DMS53 treated with DMSO at 0.1 percent for 48 hours (cell line): ENCODE measurements around the gene ANK2.
A peak's percentile ranks its signal among the peaks of the same experiment; 100 is the strongest.
"Not testable (repeated sequence)": the region's sequence is repeated elsewhere in the genome, so short reads cannot be mapped to it uniquely, and the experiment has no call there.

ENCODE experiments used
- DNase-seq: peaks from one replicate; lab custom pipeline; 2025; ENCODE audit not compliant: unreplicated experiment; lab: John Stamatoyannopoulos, UW

The ANK2 gene

DNA sequence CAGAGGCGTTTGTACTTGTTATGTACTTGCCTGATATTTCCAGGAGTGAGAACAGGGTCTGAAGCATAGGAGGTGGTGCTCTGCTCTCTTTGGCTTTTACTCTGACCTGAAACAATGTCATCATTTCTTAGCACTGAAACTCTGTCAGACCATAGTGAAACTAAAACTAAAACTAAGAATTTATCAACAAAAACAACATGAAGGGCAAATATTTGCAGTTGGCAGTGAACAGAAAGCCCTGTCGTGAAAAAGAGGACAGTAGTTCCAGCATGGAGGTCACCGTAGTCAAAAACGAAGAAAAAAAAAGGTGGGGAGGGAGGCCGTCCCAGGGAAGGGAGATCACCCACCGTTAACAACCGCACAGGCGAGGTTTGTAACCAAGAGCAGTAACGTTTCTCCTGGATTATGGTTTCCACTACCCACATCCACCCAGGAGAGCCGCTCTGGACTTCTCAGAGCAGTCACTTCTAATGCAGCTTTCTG lies 97.5 kb downstream of the ANK2 start:
- DNase-seq, result peak; percentile 18

DNA sequence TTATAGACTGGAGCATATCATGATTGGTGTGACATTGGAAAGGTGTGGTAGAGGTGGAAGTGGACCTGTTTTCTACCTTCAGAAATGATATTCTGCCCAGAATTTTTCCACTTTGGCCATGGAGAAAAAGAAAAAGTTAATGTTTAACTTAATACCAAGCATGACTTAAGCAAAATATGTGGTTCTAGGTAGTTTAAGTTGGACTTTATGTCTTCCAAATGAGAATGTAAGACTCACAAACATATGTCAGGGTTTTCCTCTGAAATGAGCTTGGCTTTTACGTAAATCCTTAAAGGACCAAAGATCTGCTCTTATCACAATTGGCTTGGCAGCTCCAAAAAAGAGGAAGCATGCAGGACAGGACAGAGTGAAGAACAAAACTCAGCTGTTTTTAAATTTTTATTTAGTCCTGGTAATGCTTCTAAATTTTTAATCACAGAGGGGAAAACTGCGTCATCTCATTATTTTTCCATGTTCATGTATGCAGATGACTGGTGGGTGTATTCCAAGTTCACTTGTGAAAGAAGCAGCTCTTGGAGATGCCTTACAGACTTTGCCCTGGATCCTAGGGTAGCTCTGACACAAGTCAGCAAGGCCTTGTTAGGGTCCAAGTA lies 98.2 kb downstream of the ANK2 start:
- DNase-seq, result peak; percentile 22

DNA sequence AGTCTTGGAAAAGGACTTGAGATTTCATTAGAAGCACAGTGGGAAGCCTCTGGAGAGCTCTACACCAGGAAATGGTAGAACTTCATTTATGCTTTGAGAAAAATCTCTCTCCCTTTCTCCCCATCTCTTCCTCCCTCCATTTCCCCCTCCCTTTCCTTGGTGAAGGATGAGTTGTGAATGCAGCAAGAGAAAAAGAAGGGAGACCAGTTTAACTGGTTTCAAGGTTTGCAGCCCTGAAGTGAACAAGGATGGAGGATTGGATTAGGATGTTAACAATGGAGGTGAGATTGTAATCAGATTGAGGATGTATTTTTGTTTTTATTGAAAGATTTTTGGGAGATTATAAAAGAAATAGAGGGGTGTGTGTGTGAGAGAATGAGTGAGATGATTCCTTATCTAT lies 99.5 kb downstream of the ANK2 start:
- peak; percentile 58 for DNase-seq

DNA sequence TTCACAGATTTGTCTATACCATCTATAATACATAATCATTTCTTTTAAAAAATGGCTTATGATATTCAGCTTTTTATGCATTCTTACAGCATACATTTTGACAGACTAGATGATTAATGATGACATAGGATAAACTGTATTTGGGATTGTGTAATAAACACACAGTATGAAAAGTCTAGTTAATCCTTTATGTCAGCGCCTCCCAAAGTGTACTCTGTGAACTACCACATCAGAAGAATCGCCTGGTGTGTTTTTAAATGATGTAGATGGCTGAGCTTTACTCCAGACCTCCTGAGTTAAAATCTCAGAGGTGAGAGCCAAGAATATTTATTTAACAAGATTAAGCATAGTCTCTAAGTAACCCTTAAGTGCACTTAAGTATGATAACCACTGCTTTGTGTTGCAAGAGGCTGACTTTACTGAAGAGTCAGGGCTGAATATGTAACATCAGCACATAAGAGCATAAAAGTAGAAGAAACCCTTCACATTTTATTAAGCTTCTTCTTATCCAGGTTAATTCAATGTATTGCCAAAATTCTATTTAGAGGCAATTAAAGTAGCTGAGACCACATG lies 104.2 kb downstream of the ANK2 start:
- DNase-seq, result peak; percentile 19

- no peak for DNase-seq
Observed at GRCh38 chr4:113154281-113154680, 104.8 kb downstream of the ANK2 start.

- DNase-seq, result no peak
Observed at GRCh38 chr4:113157086-113157857, 107.8 kb downstream of the ANK2 start.

GRCh38 chr4:113159942-113160545 lies 110.6 kb downstream of the ANK2 start:
- DNase-seq, result no peak

- no peak for DNase-seq
Observed at GRCh38 chr4:113160548-113160947, 111.1 kb downstream of the ANK2 start.

DNA sequence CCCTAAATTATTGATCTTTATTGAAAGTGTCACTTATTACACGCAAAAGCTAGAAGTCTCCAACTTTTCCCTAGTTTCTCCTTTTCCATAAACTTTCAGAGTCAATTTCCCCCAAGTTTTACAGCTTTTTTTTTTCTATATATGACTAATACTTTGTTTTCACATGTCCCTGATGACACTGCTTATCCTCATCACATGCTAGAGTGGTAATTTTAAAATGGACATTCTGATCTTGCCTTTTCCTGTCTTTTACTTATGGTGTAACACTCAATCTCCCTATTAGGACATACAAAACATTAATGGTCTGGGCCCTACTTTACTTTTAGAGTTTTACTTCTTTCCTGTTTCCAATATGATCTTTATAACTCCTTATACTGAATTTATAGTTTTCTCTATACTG lies 112.6 kb downstream of the ANK2 start:
- DNase-seq, result no peak

GRCh38 chr4:113169368-113169767 lies 119.9 kb downstream of the ANK2 start:
- no peak for DNase-seq

DNA sequence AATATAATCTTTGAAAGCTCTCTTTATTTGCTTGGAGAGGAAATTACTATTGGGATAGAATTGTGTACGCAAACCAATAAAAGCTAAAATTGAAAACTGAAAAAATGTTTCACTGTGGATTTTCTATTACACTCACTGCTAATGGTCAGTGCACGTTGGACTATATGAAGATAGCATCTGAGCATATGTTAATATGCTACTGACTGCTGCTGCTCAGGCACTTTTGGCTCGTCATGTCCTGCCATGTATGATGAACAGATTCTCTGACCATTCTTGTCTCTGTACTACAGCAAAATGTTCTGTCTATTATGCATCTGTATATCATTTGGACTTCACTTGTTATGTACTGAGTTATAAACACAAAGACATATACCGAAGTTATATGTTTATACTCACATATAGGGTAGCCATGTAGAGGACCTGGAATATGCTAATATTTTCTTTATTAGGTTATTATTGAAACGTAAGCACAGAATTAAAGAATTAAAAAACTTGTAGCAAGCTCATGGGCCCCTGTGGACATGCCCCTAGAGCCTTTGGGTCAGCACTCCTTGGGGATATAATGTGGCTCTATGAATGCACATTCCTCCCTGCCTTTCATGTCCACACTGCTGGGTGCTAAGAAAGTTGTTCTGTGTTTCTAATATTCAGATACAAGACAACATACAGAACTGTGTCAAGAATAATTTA lies 120.8 kb downstream of the ANK2 start:
- no peak for DNase-seq

- DNase-seq, result no peak
Observed at GRCh38 chr4:113170805-113171468, 121.5 kb downstream of the ANK2 start.

DNA sequence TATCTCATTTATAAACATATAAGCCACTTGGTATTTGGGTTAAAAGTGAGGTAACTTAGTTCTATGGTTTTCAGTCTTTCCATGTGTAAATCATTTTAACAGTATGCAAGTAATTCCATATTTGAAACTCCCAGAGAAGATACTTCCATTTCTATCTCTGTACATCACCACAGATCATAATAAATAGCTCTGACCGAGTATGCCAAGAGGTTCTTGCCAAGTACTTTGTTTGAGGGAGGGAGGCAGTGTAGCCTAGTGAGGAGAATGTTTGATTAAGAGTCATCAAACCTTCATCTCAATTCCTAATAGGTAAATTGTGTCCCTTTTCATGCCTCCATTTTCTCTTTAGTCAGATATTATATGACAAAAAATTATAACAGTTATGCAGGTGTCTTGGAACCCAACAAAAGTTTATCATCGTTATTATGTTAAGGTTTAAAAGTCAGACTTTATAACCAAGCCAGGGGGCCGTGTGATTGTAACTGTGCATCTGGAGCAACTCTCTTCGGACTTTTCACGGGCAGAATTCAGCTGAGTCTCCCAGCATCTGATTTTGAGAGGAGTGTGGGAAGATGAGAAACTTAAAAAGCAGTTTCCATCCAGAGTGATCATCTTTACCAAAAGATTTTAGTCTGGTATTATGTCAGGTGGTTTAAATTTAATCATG lies 123.8 kb downstream of the ANK2 start:
- no peak for DNase-seq

DNA sequence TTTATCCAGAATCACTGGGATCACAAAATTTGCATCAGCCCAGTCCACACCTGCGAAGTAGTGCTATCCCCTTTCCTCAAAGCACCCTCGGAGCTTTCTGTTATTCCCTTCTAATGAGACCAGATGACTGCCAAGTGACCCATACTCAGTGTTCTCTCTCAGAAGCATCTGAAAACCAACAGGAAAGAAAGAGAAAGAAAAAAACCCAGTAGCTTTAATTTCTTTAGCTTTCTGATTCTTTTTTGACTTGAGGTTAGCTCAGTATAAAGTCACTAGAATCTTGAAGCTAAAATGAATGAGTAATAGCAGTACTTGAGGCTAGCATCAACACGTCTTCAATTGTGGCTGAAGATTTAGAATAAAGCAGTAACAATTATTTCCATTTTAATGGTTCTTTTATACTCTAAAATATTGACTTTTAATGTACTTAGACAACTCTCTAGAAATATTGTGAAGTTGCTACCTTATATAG lies 124.4 kb downstream of the ANK2 start:
- DNase-seq, result no peak

DNA sequence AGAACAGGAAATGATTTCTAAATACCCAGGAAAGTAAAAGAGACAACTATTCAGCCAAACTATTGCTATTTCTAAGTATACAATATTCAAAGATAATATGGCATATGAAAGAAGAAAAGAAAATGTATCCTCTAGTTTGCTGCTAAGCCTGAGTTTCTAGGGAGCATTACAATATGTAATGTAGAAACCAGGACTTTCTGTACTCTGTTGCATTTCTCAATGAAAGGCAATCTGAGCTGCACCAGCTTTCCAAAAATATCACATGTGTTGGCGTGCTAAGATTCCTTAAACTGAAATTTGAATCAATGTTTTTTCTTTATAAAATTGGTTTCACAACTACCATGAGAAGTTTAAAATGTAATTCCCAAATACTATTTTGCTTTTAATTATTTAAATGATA lies 129.6 kb downstream of the ANK2 start:
- no peak for DNase-seq

- no peak for DNase-seq
Observed at GRCh38 chr4:113179996-113180395, 130.5 kb downstream of the ANK2 start.

- DNase-seq, result peak; percentile 34
Observed at GRCh38 chr4:113181289-113182007, 132.0 kb downstream of the ANK2 start.

- DNase-seq, result no peak
Observed at GRCh38 chr4:113183032-113183605, 133.7 kb downstream of the ANK2 start.

DNA sequence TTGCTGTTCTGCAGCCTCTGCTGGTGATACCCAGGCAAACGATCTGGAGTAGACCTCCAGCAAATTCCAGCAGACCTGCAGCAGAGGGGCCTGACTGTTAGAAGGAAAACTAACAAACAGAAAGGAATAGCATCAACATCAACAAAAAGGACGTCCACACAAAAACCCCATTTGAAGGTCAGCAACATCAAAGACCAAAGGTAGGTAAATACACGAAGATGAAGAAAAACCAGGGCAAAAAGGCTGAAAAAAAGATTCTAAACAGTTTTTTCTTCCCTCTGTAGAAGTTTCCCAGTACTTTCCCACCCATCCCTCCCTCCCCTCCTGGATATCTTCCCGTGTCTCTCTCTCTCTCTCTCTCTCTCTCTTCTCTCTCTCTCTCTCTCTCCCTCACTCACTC lies 136.8 kb downstream of the ANK2 start:
- DNase-seq, result not testable (repeated sequence)
